ENCODE results near the gene CEACAM18. TPM values are rescaled to one million over a fixed set of nuclear protein-coding genes. Genes with fewer than 3 reads are reported as not detected.

CEACAM18 gene
- total and polyA plus RNA-seq, 2 of the 4 experiments (the other 2 are of a cell fraction), result not detected

DNA sequence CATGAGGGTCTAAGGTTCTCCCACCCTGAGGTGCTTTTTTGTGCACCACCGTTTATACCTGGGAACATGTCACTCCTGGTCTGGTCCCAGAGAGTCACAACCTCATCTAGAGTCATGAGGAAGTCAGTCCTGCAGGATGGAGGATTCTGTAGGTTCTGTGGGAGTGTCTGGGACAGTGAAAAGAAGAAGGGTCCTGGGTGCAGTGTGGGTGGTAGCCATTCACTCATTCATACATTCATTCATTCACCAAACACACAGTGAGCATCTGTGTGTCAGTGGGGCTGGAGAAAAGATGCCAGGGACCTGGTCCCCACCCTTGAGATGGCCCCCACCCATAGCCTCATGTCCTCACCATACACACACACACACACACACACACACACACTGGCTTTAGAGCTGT is 8.7 kb upstream of the CEACAM18 start:
- H2BK5ac ChIP-seq (ENCODE audit: low read depth, low read length, poor library complexity, severe bottlenecking), result no peak overlapping the region
- no peak overlapping the region for H3K4ac ChIP-seq (ENCODE audit: low read depth, low read length)
- H4K5ac ChIP-seq (ENCODE audit: low read depth, low read length), result no peak overlapping the region
- no peak overlapping the region for H3K56ac ChIP-seq (ENCODE audit: extremely low read depth, insufficient read depth, low read length)
- H2AFZ ChIP-seq (replicated peaks; ENCODE audit: low read length, poor library complexity), result no peak overlapping the region
- dilution Hi-C loops (cut with HindIII; ENCODE audit: low sequenced_read_pairs, unreplicated experiment) (no loop called here), intact Hi-C loops (cut with micrococcal nuclease) (no loop called here), in situ Hi-C loops (cut with MboI; ENCODE audit: low sequenced_read_pairs) (loop anchor here (5.0 kb wide), 1 partner anchor 188 kb away; no protein-coding TSS in a partner anchor)
- no peak overlapping the region for H3K4me3 ChIP-seq (ENCODE audit: insufficient read depth, low read depth, low read length)
- no peak overlapping the region for H3K14ac ChIP-seq (replicated peaks; ENCODE audit: low read depth, low read length)
- H3K4me2 ChIP-seq (ENCODE audit: low read depth, low read length), result no peak overlapping the region
- no peaks in the 10 kb centered on the region for H3K36me3 ChIP-seq (ENCODE audit: control insufficient read depth, insufficient read depth, low read length)
- H3K23ac ChIP-seq (ENCODE audit: low read depth, low read length), result no peak overlapping the region
- H3K27ac ChIP-seq (ENCODE audit: insufficient read depth, low read length), result no peak overlapping the region
- ATAC-seq (ENCODE audit: low read depth), result no peak
- H2BK20ac ChIP-seq (ENCODE audit: low read depth, low read length), result no peak overlapping the region
- H4K8ac ChIP-seq (ENCODE audit: low read depth in 2 of 2, low read length in 2 of 2), result no peak overlapping the region
- no peak overlapping the region for H3K18ac ChIP-seq (ENCODE audit: low read depth, low read length)
- no peaks in the 10 kb centered on the region for H4K20me1 ChIP-seq (ENCODE audit: insufficient read depth, low read length)
- WGBS, 2 experiments (ENCODE audit: extremely low coverage in 2 of 2, insufficient read length in 1 of 2), result no CpG with 5 or more reads among the region's 1 CpG
- H3K9me3 ChIP-seq (ENCODE audit: control insufficient read depth, insufficient read depth, low read length), result no peaks in the 10 kb centered on the region
- no peak overlapping the region for H2BK120ac ChIP-seq (ENCODE audit: low read depth, low read length)
- no peaks in the 10 kb centered on the region for H3K4me1 ChIP-seq (ENCODE audit: control insufficient read depth, insufficient read depth, low read length)
- TF ChIP-seq MAFK (IDR thresholded peaks at IDR 0.05; ENCODE audit: low read depth, low read length), result no peak
- no peak for TF ChIP-seq RAD21 (IDR thresholded peaks at IDR 0.05; ENCODE audit: low read length)
- TF ChIP-seq RFX5 (IDR thresholded peaks at IDR 0.05; ENCODE audit: low read depth, low read length), result no peak
- TF ChIP-seq RCOR1 (IDR thresholded peaks at IDR 0.05; ENCODE audit: insufficient replicate concordance, low read length), result no peak
- no peak for TF ChIP-seq CHD1 (IDR thresholded peaks at IDR 0.05; ENCODE audit: low read depth, low read length)
- TF ChIP-seq NFE2L2 (IDR thresholded peaks at IDR 0.05; ENCODE audit: low read depth, low read length), result no peak
- no peak for TF ChIP-seq MXI1 (IDR thresholded peaks at IDR 0.05; ENCODE audit: borderline replicate concordance, low read depth, low read length)
- no peak for TF ChIP-seq CEBPB (IDR thresholded peaks at IDR 0.05; ENCODE audit: low read depth, low read length)
- TF ChIP-seq CTCF (conservative IDR thresholded peaks at IDR 0.05; ENCODE audit: low read depth, low read length), result no peak
- no peak for TF ChIP-seq USF2 (IDR thresholded peaks at IDR 0.05; ENCODE audit: low read depth, low read length)
- no peak for TF ChIP-seq POLR2A (IDR thresholded peaks at IDR 0.05; ENCODE audit: low read depth, low read length)
- TF ChIP-seq MAZ (IDR thresholded peaks at IDR 0.05; ENCODE audit: borderline replicate concordance, low read depth, low read length), result no peak
- TF ChIP-seq BHLHE40 (IDR thresholded peaks at IDR 0.05; ENCODE audit: low read depth, low read length), result no peak
- no peak for TF ChIP-seq SMC3 (IDR thresholded peaks at IDR 0.05; ENCODE audit: low read depth, low read length)
- no peak for TF ChIP-seq FOS (IDR thresholded peaks at IDR 0.05; ENCODE audit: low read depth, low read length)
- no peak for TF ChIP-seq ELK1 (IDR thresholded peaks at IDR 0.05; ENCODE audit: borderline replicate concordance, low read depth, low read length)
- BruUV-seq (replicated peaks), result no TSS peak
- no peak overlapping the region for H2BK15ac ChIP-seq (ENCODE audit: low read depth, low read length)
- no peaks in the 10 kb centered on the region for H3K9me1 ChIP-seq (ENCODE audit: insufficient read depth, low read length)
- POLR2A ChIA-PET (ENCODE audit: unreplicated experiment), result no interaction called here
- no peak overlapping the region for H2AK9ac ChIP-seq (replicated peaks; ENCODE audit: low read depth, low read length, poor library complexity)
- DNase-seq, result no peak
- CTCF ChIA-PET, result no interaction called here
- H2AK5ac ChIP-seq (ENCODE audit: low read depth, low read length), result no peak overlapping the region
- H3K27me3 ChIP-seq (ENCODE audit: control insufficient read depth, insufficient read depth, low read length), result no peaks in the 10 kb centered on the region
- no peak overlapping the region for H3K9ac ChIP-seq (ENCODE audit: low read depth, low read length)
- H4K91ac ChIP-seq (ENCODE audit: insufficient read depth, low read depth, low read length), result no peak overlapping the region
- H3K79me1 ChIP-seq (ENCODE audit: low read depth in 1 of 2, low read length in 2 of 2), result no peaks in the 10 kb centered on the region

Measured in IMR-90 (cell line).